HG03103 (cell line): ENCODE results near the gene AKAP13.
A peak's percentile ranks its signal among the peaks of the same experiment; 100 is the strongest.

ENCODE experiments used
- ATAC-seq: cut with Tn5 transposase; IDR thresholded peaks from one replicate; pipeline ENCODE4 v1.9.1; 2021; ENCODE audit warnings: low read depth; ENCODE audit not compliant: unreplicated experiment

Gene AKAP13

GRCh38 chr15:85707519-85708338, 327.3 kb downstream of the AKAP13 start:
- ATAC-seq, result peak; percentile 18

- no peak for ATAC-seq
Measured at GRCh38 chr15:85708402-85708941, 328.1 kb downstream of the AKAP13 start.

- no peak for ATAC-seq
Measured at GRCh38 chr15:85709250-85709649, 328.8 kb downstream of the AKAP13 start.

- ATAC-seq, result peak; percentile 35
Measured at GRCh38 chr15:85710340-85710842, 330.0 kb downstream of the AKAP13 start.

GRCh38 chr15:85711580-85712192, 331.3 kb downstream of the AKAP13 start:
- ATAC-seq, result no peak

GRCh38 chr15:85716261-85716660, 335.9 kb downstream of the AKAP13 start:
- ATAC-seq, result no peak

- no peak for ATAC-seq
Measured at GRCh38 chr15:85717212-85717611, 336.8 kb downstream of the AKAP13 start.

- ATAC-seq, result peak; percentile 54
Measured at GRCh38 chr15:85718271-85718971, 338.0 kb downstream of the AKAP13 start.

- no peak for ATAC-seq
Measured at GRCh38 chr15:85718981-85719380, 338.6 kb downstream of the AKAP13 start.

- ATAC-seq, result no peak
Measured at GRCh38 chr15:85722374-85723152, 342.2 kb downstream of the AKAP13 start.

- no peak for ATAC-seq
Measured at GRCh38 chr15:85723960-85724945, 343.9 kb downstream of the AKAP13 start.

- no peak for ATAC-seq
Measured at GRCh38 chr15:85725019-85725418, 344.6 kb downstream of the AKAP13 start.

- ATAC-seq, result no peak
Measured at GRCh38 chr15:85725564-85725963, 345.2 kb downstream of the AKAP13 start.

GRCh38 chr15:85726454-85726853, 346.1 kb downstream of the AKAP13 start:
- ATAC-seq, result no peak

GRCh38 chr15:85727068-85727467, 346.7 kb downstream of the AKAP13 start:
- no peak for ATAC-seq

- peak; percentile 81 for ATAC-seq
Measured at GRCh38 chr15:85730001-85730820, 349.8 kb downstream of the AKAP13 start.

- ATAC-seq, result no peak
Measured at GRCh38 chr15:85733416-85733815, 353.0 kb downstream of the AKAP13 start.

GRCh38 chr15:85737061-85737460, 356.7 kb downstream of the AKAP13 start:
- ATAC-seq, result no peak
